NCI-H2196 treated with DMSO at 0.1 percent for 48 hours (cell line): ENCODE results near the gene EHD1.

Source experiments
- DNase-seq: peaks from one replicate; lab custom pipeline; 2025; ENCODE audit not compliant: unreplicated experiment; lab: John Stamatoyannopoulos, UW

EHD1 gene

GRCh38 chr11:64875369-64876228, 2.8 kb downstream of the EHD1 start:
- no peak for DNase-seq

- DNase-seq = no peak
Measured at GRCh38 chr11:64874308-64875240, 3.8 kb downstream of the EHD1 start.

GRCh38 chr11:64872790-64873488, 5.5 kb downstream of the EHD1 start:
- no peak for DNase-seq

GRCh38 chr11:64871492-64871891, 6.9 kb downstream of the EHD1 start:
- no peak for DNase-seq

GRCh38 chr11:64870893-64871466, 7.4 kb downstream of the EHD1 start:
- DNase-seq = no peak

- no peak for DNase-seq
Measured at GRCh38 chr11:64870176-64870892, 8.1 kb downstream of the EHD1 start.

- no peak for DNase-seq
Measured at GRCh38 chr11:64869571-64870175, 8.7 kb downstream of the EHD1 start.

GRCh38 chr11:64868904-64869570, 9.4 kb downstream of the EHD1 start:
- DNase-seq = no peak

- no peak for DNase-seq
Measured at GRCh38 chr11:64867748-64868462, 10.5 kb downstream of the EHD1 start.

- no peak for DNase-seq
Measured at GRCh38 chr11:64866173-64866491, 12.3 kb downstream of the EHD1 start.

- no peak for DNase-seq
Measured at GRCh38 chr11:64865286-64866172, 12.9 kb downstream of the EHD1 start.

GRCh38 chr11:64864473-64865285, 13.7 kb downstream of the EHD1 start:
- no peak for DNase-seq

- DNase-seq = no peak
Measured at GRCh38 chr11:64864135-64864472, 14.3 kb downstream of the EHD1 start.

- DNase-seq = no peak
Measured at GRCh38 chr11:64863391-64864060, 14.9 kb downstream of the EHD1 start.

- no peak for DNase-seq
Measured at GRCh38 chr11:64862987-64863390, 15.4 kb downstream of the EHD1 start.

- DNase-seq = no peak
Measured at GRCh38 chr11:64861227-64861975, 17.0 kb downstream of the EHD1 start.
